Thyroid gland (tissue), 4 donors: Measurements from ENCODE around the gene ITGB2. TPM values are rescaled to one million over a fixed set of nuclear protein-coding genes. Genes with fewer than 3 reads are reported as not detected.

Experiments used
- DNase-seq, 2 donors: peaks; one replicate each; pipeline ENCODE4 v3.0.0-alpha.2; 2019
- H3K27ac ChIP-seq, 3 donors: fragments of 200-600 bp; sonication (generic); 1 replicate in 2 of 3; 2 replicates in 1 of 3; pipeline ENCODE4 v1.5.1; 2016 to 2019; ENCODE audit warnings: mild to moderate bottlenecking in 1 of 3, moderate library complexity in 1 of 3
- H3K27me3 ChIP-seq: fragments of 200-600 bp; sonication (generic); one replicate; pipeline ENCODE4 v1.5.1; 2019
- H3K36me3 ChIP-seq, 2 donors: fragments of 200-600 bp; sonication (generic); one replicate each; pipeline ENCODE4 v1.5.1; 2016 to 2019
- H3K4me1 ChIP-seq, 2 donors: fragments of 200-600 bp; sonication (generic); one replicate each; pipeline ENCODE4 v1.5.1; 2017 to 2019
- H3K4me3 ChIP-seq, 3 donors: fragments of 200-600 bp; sonication (generic); replicated peaks in 1 of 3; 1 replicate in 2 of 3; 2 replicates in 1 of 3; pipeline ENCODE4 v1.5.1; 2016; ENCODE audit warnings: mild to moderate bottlenecking in 1 of 3
- H3K9me3 ChIP-seq: fragments of 200-600 bp; sonication (generic); one replicate; pipeline ENCODE4 v1.5.1; 2017
- POLR2A ChIP-seq, 2 donors: fragments of 450-650 bp; IDR thresholded peaks; one replicate each; pipeline ENCODE4 v1.6.1; 2017; ENCODE audit warnings: antibody characterized with exemption in 2 of 2, mild to moderate bottlenecking in 2 of 2, moderate library complexity in 1 of 2
- WGBS, 2 donors: methylation state at CpG; one replicate each; pipeline ENCODE4 v1.1.5; 2017; 5-methylcytosine and 5-hydroxymethylcytosine counted together
- intact Hi-C: fragments of 100-400 bp; cut with DNase I; formaldehyde crosslinking; loops from one replicate; pipeline ENCODE4 v1.15.1; 2023
- total RNA-seq, 4 donors: library from RNA; depleted of rRNA; stranded (reverse); fragments of >200 nt; gene quantifications; one replicate each; pipeline ENCODE4 v1.2.3, GENCODE V29; 2016
- TF ChIP-seq, protein P1 (sequence below), 6 experiments: fragments of 200-600 bp in 3 of 6; fragments of 450-650 bp in 3 of 6; sonication (generic) in 3 of 6; IDR thresholded peaks; one replicate each; pipeline ENCODE4 v1.5.1; 2016 to 2019; ENCODE audit warnings: antibody characterized with exemption in 6 of 6, mild to moderate bottlenecking in 2 of 6, inconsistent platforms in 1 of 6, moderate library complexity in 1 of 6

The ITGB2 gene
- total RNA-seq, 4 donors from 2014 or later = 18.4 to 79.4 (median 27.5) TPM

GRCh38 chr21:44901391-44902074 lies 19.2 kb downstream of the ITGB2 start:
- intact Hi-C loops = no loop called here
- H3K27ac ChIP-seq = no peak overlapping the region
- no peaks in the 10 kb centered on the region for H3K27me3 ChIP-seq
- no peak for DNase-seq
- no peaks in the 10 kb centered on the region for H3K9me3 ChIP-seq
- no peak overlapping the region for H3K4me3 ChIP-seq
- 86 to 88% methylated on average over 13 to 26 of the region's 27 CpGs for WGBS, 2 donors
- TF ChIP-seq, protein P1, sequence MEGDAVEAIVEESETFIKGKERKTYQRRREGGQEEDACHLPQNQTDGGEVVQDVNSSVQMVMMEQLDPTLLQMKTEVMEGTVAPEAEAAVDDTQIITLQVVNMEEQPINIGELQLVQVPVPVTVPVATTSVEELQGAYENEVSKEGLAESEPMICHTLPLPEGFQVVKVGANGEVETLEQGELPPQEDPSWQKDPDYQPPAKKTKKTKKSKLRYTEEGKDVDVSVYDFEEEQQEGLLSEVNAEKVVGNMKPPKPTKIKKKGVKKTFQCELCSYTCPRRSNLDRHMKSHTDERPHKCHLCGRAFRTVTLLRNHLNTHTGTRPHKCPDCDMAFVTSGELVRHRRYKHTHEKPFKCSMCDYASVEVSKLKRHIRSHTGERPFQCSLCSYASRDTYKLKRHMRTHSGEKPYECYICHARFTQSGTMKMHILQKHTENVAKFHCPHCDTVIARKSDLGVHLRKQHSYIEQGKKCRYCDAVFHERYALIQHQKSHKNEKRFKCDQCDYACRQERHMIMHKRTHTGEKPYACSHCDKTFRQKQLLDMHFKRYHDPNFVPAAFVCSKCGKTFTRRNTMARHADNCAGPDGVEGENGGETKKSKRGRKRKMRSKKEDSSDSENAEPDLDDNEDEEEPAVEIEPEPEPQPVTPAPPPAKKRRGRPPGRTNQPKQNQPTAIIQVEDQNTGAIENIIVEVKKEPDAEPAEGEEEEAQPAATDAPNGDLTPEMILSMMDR (IDR thresholded peaks at IDR 0.05) = no peak
- no peak for TF ChIP-seq POLR2A (IDR thresholded peaks at IDR 0.05)
- no peaks in the 10 kb centered on the region for H3K36me3 ChIP-seq
- peaks cover 0 to 6% of the 10 kb centered on the region in 2 donors for H3K4me1 ChIP-seq

- no peaks in the 10 kb centered on the region for H3K9me3 ChIP-seq
- H3K36me3 ChIP-seq = no peaks in the 10 kb centered on the region
- no peak overlapping the region for H3K4me3 ChIP-seq
- 83 to 91% methylated on average over 18 to 26 of the region's 28 CpGs for WGBS, 2 donors
- intact Hi-C loops = no loop called here
- no peak for TF ChIP-seq POLR2A (IDR thresholded peaks at IDR 0.05)
- TF ChIP-seq, protein P1 (IDR thresholded peaks at IDR 0.05) = no peak
- peaks cover 0 to 6% of the 10 kb centered on the region in 2 donors for H3K4me1 ChIP-seq
- no peak for DNase-seq
- H3K27me3 ChIP-seq = no peaks in the 10 kb centered on the region
- no peak overlapping the region for H3K27ac ChIP-seq
Measured at GRCh38 chr21:44900559-44901251, 20.0 kb downstream of the ITGB2 start.

DNA sequence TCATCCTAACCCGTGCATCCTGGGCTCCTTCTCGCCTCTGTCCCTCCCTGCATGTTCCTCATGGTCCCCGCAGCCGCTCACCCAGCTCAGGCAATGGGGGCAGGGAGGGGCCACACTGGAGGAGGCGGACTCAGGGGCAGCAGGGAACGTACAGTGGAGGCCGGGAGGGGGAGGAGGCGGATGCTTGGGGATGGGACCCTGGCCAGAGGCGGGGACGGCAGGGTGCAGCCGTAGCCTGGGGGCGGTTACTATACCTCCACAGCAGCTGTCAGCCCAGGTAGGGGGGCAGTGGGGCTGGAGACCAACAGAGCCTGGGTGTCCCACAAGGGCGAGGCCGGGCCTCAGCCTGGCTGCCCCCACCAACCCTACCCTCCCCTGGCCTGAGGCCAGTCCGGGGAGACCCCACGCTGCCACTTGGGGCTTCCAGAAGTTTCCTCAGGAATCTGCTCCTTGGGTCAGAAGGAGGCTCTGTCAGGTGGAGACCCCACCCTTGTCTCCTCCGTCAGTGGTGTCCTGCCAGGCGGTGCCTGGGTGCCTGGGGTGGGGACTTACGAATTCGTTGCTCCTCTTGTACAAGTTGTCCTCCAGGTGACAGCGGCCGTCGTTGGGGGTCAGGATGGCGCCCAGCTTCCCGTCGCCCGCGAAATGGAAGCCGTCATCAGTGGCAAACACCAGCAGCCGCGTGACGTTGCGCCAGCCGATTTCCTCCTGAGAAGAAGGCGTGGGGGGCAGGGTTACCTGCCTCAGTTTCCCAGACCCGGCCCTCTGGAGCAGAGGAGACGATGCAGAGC lies 20.7 kb downstream of the ITGB2 start:
- no peak overlapping the region for H3K4me3 ChIP-seq
- peaks cover 0 to 6% of the 10 kb centered on the region in 2 donors for H3K4me1 ChIP-seq
- H3K9me3 ChIP-seq = no peaks in the 10 kb centered on the region
- H3K27me3 ChIP-seq = no peaks in the 10 kb centered on the region
- no peaks in the 10 kb centered on the region for H3K36me3 ChIP-seq
- WGBS, 2 donors = 90% methylated on average over 23 to 36 of the region's 37 CpGs
- no peak overlapping the region for H3K27ac ChIP-seq
- DNase-seq = no peak
- intact Hi-C loops = no loop called here
- TF ChIP-seq POLR2A (IDR thresholded peaks at IDR 0.05) = no peak
- TF ChIP-seq, protein P1 (IDR thresholded peaks at IDR 0.05) = no peak

DNA sequence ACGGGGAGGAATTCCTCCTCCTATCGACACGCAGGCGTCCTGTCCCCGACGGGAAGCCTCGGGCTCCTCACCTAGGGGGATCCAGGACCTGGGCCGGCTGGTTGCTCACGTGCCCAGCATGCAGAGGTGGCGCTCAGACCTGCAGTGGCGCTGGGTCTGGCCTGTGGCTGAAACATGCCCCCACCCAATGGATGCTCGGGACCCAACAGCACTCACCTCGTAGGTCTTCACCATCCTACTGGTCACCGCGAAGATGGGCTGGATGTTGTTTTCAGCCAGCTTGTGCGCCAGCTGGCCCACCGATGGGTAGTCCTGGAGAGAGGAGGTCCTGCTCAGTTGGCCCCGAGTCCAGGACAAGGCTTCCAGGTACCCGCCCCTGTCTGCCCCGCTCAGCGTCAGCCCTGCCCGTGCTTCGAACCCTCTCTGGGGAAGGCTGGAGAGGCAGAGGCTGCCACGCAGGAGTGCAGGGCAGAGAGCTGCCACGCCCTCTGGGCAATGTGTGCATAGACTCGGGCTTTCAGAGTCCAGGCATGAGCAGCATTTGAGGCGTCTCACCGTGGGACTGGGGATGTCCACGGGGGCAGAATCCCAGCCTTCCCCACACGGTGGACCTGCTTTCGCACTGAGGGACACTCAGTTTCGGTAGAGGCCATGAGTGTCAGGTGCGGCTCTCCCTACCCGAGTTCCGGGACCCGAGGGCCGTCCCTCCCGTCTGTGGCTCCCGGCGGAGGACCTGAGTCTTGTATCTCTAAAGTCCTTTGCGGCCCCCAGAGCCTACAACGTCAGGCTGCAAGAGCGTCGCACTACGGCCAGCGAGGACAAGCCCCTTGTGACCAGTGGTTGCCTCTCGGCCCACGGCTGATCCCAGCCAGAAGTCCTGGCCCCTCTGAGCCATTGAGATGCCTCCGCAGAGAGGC lies 21.6 kb downstream of the ITGB2 start:
- no peak overlapping the region for H3K4me3 ChIP-seq
- intact Hi-C loops = no loop called here
- TF ChIP-seq, protein P1 (IDR thresholded peaks at IDR 0.05) = no peak
- no peak for TF ChIP-seq POLR2A (IDR thresholded peaks at IDR 0.05)
- no peaks in the 10 kb centered on the region for H3K9me3 ChIP-seq
- H3K36me3 ChIP-seq = no peaks in the 10 kb centered on the region
- H3K27ac ChIP-seq = no peak overlapping the region
- peaks cover 0 to 6% of the 10 kb centered on the region in 2 donors for H3K4me1 ChIP-seq
- DNase-seq = no peak
- no peaks in the 10 kb centered on the region for H3K27me3 ChIP-seq
- WGBS, 2 donors = 71 to 79% methylated on average over 23 to 46 of the region's 49 CpGs
